ENCODE measurements around the gene CLEC12A. TPM values are rescaled to one million over a fixed set of nuclear protein-coding genes. Genes with fewer than 3 reads are reported as not detected.
"Not testable (repeated sequence)": the region's sequence is repeated elsewhere in the genome, so short reads cannot be mapped to it uniquely, and the experiment has no call there.

CLEC12A gene
- 0.85 TPM for polyA plus RNA-seq (ENCODE audit: insufficient read length)
- long read RNA-seq, donor 1 = 0 reads
- long read RNA-seq, donor 2 = 0 reads
- long read RNA-seq, donor 3 = 0 reads
- long read RNA-seq, donor 4 = 0 reads
- long read RNA-seq, donor 5, partial matches to known transcripts = 0 of 1 reads
- long read RNA-seq, donor 5, other reads (novel, unspliced or antisense) = 0 of 1 reads
- long read RNA-seq, donor 6 = 0 reads
- long read RNA-seq, donor 7 = 0 reads
- long read RNA-seq, donor 8 = 0 reads

DNA sequence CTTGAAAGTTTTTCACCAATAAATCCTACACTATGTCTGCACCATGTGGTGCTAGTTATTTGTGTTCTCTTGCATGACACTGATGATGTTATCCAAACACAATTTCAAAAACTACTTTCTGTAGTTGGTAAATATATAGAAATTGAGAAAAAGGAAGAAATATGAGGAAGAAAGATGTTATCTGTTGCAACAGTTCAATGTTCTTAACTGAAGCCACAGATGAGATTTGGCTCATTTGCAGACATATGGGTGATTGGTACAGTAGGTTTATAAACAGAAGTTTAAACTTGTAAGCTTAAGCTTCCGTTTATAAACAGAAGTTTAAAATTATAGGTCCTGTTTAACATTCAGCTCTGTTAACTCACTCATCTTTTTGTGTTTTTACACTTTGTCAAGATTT, at the start of gene CLEC12A:
Gene CLEC12A (plus strand): TSS at position 229 of the 400 bp plus-strand sequence. CDS start 188 bp downstream, outside the sequence.
- DNase-seq = no peak

DNA sequence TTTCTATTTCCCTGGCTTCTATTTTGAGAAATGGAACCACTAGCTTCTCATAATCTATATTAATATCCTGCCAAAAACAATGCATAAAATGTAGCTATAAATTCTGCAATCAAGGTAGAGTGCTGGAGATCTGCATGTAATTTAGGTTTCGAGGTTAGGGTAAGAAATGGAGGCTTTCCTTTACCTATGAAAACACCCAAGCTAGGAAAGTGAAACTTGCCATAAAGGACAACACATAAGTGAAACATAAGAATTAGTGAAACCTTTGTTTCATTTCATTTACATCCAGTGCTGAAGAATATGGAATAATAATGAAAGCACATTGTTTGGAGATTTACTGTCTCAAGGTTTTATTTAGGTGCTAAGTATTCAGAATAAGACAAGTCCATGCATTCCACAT, 48.8 kb upstream of the CLEC12A start:
- DNase-seq = no peak

DNA sequence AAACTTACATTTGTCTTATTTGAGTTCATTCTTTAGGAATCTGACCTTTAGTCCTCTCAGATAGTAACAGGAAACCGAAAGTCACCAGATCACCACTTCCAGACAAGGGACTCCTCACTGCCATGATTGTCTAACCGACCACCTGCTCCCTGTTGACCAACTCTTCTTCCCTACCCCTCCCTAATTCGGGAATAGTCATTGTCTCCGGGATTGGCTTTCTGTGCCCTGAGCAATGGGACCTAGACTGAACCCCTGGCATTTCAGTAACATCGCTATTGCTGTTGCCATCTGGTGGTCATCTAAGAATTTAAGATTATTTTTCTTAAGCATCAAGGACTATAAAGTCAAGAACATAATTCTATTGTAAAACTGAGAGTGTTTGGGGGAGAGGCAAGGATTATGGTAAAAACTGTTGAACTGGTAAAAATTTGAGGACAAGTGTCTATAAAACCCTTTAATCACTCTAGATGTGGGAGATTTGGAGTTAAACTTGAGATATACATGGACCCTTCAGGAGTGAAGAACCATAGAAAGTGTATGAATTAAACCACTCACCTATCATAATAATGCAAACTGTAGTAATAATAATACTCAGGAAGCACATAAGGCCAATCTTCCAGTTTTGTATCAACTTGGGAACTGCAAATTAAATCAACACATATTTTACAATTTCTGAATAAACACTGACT, 45.4 kb upstream of the CLEC12A start:
- DNase-seq = no peak

DNA sequence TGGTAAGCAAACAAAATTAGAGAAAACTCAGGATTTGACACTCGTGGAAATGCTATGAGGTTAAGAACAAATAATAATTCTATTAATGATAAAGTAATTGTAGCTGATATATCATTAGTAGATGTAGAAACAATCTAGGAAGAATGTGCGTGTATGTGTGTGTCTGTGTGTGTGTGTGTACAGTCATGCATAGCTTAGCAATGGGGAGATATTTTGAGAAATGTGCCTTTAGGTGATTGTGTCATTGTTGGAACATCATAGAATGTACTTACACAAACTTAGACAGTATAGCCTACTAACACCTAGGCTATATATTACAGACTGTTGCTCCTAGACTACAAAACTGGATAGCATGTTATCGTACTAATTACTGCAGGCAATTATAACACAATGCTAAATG, 44.3 kb upstream of the CLEC12A start:
- DNase-seq = no peak

DNA sequence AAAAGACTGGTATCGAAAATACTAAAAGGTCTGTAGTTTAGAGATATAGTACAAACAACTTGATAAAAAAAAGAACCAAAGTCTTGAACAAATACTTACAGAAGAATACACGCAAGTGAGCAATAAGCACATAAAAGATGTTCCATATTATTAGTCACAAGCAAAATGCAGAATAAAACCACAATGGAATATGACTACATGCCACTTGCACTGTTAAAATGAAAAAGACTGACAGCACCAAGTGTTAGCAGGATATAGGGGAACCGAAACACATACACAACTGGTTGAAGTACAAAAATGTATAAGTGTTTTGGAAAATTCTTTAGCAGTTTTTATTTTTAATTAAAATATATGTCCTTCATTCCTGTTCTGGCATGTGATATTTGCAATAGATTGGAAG, 42.6 kb upstream of the CLEC12A start:
- DNase-seq = no peak

DNA sequence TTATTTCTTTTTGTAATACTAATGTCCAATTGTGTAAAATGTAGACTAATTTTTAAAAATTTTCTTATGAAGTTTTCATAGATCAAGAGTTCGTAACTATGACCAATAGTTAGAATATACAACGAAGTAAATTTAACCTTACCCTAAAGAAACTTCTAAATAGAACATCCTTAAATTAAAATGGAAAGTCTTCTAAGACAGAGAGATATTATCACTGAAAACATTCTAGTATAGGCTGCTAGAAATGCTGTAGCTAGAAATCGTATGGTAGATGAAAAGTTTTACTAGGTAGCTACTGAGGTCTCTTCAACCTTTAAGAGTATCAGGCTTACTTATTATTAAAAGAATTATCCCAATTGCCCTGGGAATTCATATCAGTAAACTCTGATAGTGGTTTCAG, 40.0 kb upstream of the CLEC12A start:
- DNase-seq = no peak

DNA sequence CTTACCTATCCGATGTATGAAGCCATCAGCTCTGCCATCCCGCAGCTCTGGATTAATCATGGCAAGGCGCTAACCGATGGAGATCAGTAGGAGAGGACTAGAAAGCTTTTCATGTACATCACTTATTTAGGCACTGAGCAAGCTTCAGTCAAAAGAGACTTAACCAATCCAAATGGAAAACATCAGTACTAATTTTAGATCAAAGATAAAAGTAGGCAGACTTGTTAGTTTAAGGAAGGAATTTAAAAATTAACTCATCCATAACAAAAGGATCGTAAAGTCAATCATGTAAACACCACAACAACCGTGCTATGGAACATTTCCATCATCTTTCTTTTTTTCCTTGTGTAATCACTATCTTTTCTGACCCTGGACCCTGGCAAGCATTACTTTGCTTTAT, 38.9 kb upstream of the CLEC12A start, which contains the start of gene CLEC2A:
Gene CLEC2A (minus strand): TSS at position 101 of the 400 bp plus-strand sequence. CDS start 41 bp downstream, at position 60.
- no peak for DNase-seq

DNA sequence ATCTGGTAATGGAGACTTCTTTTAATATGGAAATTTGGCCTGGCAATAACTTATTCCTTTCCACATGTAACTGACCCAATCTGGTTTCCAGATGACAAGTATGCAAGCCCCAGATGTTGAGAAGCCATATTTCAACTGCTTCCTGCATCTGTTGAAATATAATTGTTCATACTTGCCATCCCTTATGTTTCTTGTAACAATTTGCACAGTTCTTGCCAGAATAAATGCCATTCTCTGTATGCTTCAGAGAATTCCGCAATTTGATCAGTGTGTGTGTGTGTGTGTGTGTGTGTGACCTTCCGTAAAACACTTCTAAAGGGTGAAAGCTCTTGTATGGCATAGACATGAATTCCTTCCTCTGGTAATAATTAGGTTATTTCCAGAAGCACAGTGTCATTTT, 37.3 kb upstream of the CLEC12A start:
- DNase-seq = no peak

DNA sequence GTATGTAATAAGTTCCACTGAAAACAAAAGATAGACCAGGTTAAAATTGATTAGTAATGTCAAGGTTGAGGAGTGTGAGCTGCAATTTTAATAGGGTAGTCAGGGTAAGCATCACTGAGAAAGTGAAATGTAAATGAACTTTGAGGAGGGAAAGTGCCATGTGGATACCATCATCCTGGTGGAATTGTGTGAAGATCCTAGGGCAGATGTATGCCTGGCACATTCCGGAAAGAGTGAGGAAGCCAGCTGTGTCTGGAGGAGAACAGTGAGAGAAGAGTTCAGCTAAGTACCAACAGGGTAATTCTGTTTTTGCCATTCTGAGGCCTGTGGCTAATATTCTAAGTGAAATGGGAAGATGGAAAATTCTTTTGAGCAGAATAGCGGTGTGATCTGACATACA, 36.2 kb upstream of the CLEC12A start:
- DNase-seq = no peak

DNA sequence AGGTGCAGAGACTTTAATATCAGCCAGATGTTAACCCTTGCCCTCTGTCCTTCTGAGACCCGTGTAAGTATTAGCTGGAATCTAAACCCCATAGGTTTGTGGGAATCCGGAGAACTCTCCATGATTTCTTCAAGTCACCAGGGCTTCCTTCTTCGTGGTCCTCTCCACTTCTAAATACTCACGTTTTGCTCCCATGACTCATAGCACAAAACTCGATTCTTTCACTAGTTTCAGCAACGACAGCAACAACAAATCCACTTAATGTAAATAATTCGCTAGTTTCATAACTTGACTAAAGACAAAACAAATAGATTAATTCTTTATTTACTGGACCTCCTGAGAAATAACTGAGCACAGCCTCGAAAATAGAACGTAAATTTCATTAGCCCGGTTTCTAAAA, 34.6 kb upstream of the CLEC12A start:
- DNase-seq = no peak

DNA sequence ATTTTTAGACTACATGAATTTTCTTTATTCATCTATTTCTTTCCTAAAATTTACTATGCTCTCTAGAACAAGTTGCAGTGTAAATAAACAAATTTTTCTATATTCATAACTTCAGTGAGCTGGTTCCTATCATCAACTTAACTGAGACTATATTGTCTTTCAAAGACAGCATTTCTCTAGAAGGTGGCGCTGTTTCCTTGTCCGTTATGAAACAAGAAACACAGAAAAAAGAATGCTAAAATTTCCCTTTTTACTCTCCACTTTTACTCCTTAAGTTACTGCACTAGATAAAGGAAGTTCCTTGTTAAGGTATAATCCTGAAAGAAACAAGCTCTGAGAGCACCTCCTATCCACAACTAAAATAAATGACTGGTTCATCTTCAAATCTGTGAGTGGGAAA, 30.8 kb upstream of the CLEC12A start:
- no peak for DNase-seq

DNA sequence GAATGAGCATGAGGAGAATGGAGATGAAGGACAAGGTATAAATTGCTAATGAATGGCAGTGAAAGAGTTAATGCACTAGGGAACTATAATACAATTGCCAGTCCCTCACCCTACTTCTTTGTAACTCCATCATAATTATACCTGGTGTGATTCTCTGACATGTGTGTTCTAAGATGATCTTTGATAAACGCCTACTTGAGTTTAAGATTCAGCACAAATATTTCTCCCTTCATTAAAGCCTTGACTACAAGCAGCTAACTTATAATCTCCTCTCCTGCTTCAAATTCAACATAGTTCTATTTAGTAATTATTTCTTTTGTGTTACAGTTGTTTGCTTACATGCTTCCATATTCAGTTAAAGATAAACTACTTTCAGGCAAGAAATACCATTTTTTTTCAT, 29.4 kb upstream of the CLEC12A start:
- DNase-seq = no peak

DNA sequence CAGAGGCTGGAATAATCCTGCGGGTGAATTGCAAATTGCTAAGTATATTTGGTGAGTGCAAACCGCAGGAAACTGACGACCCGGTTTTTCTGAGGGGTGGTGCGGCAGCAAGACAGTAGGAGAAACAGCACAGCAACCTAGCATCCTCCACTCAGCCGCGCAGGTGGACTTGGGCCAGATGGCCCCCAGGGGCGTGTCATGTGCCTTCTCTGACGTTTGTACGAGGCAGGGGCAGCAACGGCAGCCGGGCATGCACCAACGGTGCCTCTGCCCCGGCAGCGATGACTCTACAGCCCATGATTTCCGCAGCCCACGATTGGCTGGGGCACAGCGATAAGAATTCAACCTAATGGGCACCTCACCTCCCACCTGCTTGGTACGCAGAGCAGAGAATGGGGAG, 28.0 kb upstream of the CLEC12A start:
- no peak for DNase-seq

DNA sequence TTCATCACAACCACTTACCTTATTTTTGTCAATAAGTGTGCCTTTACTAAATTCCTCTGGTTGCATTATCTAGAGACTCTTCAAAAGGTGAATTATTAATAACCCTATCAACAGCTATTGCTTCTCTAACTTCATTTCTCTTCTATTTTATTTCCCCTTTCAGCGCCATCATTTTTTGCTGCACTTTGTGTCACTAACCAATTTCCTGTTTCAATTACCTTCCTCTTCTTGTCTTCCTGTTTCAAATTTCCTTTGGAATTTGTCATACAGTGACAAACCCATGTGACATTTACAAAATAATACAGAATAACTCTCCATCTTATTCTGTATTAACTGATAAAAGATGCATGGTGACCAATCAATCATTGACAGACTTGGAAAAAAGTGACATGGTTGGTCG, 26.8 kb upstream of the CLEC12A start:
- no peak for DNase-seq

DNA sequence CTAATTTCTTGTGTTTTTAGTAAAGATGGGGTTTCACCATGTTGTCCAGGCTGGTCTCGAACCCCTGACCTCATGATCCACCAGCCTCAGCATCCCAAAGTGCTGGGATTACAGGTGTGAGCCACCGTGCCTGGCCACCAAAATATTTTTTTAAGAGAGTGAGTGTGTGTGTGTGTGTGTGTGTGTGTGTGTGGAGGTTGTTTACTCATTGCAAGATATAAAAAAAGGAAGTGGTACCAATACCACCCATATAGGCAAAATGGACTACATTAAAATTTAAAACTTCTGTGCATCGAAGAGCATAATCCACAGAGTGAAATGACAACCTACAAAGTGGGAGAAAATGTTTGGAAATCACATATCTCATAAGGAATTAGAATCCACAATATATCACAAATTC, 23.5 kb upstream of the CLEC12A start:
- no peak for DNase-seq

DNA sequence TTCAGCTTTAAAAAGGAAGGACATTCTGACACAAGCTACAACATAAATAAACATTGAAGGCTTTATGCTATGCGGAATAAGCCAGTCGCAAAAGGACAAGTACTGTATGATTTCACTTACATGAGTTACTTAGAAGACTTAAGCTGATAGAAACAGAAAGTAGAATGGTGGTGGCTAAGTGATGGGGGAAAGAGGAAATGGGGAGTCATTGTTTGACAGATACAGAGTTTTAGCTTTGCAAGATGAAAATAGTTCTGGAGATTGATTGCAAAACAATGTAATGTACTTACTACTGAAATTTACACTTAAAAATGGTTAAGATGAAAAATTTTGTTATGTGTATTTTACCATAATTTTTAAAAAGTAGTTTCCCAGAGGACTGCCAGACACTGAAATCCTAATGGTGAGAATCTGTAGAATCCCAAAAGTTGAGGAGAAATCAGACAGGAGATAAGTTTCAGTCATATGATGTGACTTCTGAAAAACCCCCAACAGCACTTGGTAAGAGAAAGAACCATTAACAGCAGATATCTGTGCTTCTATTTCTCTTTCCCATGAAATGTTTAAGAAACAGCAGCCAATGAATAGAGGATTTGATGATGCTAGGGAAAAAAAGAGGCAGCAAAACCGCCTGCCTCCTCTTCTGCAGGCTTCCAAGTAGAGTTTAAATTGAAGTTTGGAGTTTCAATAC, 22.5 kb upstream of the CLEC12A start:
- DNase-seq = no peak

DNA sequence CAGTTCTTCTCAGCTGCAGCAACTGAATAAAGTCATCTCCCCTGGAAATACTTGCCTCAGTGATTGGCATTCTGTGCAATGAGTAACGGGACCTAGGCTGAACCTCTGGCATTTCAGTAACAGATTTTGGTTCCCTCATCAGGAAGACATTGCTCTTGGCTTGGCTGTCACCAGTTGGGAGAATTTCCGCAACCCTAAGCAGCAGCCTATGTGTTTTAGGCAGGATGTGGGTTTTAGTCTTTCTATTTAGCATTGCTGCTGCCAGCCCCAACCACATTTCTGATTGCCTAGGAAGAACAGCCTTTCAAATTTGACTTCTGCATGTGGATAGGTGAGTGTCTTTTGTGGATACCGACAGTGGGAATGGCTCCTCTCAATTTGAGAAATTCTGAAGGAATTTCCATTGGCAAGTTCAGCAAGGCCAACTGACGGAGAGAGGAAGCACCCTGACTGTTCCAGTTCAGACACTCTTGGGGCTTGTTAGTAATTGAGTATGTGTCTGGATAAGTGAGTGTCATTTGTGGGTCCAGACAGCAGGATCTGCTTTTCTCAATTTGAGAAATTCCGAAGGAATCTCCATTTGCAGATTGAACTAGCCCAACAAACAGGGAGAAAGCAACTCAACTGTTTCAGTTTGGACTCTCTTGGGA, 20.1 kb upstream of the CLEC12A start:
- no peak for DNase-seq

DNA sequence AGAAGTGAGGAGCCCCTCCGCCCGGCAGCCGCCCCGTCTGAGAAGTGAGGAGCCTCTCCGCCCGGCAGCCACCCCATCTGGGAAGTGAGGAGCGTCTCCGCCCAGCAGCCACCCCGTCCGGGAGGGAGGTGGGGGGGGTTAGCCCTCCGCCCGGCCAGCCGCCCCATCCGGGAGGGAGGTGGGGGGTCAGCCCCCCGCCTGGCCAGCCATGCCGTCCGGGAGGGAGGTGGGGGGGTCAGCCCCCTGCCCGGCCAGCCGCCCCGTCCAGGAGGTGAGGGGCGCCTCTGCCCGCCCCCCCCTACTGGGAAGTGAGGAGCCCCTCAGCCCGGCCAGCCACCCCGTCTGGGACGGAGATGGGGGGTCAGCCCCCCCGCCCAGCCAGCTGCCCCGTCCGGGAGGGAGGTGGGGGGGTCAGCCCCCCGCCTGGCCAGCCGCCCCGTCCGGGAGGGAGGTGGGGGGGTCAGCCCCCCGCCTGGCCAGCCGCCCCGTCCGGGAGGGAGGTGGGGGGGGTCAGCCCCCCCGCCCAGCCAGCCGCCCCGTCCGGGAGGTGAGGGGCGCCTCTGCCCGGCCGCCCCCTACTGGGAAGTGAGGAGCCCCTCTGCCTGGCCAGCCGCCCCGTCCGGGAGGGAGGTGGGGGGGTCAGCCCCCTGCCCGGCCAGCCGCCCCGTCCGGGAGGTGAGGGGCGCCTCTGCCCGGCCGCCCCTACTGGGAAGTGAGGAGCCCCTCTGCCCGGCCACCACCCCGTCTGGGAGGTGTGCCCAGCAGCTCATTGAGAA, 18.1 kb upstream of the CLEC12A start:
- not testable (repeated sequence) for DNase-seq

DNA sequence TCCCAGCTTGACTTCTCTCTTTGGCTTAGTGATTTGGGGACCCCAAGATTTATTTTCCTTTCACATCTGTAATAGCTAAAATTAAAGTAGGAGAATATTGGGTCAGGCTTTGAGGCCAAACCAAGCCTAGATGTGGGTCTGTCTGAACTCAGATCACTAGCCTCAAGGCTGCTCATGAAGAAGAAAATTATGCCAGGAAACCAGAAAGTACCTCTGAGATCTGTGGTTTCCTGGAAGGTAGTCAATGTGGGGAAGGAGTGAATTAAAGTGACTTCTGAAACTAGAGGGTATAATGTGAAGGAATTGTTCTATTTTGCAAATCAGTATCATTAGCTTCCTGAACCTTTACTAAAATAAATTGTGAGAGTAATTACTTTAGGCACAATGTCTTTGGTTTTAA, 13.4 kb upstream of the CLEC12A start:
- no peak for DNase-seq

DNA sequence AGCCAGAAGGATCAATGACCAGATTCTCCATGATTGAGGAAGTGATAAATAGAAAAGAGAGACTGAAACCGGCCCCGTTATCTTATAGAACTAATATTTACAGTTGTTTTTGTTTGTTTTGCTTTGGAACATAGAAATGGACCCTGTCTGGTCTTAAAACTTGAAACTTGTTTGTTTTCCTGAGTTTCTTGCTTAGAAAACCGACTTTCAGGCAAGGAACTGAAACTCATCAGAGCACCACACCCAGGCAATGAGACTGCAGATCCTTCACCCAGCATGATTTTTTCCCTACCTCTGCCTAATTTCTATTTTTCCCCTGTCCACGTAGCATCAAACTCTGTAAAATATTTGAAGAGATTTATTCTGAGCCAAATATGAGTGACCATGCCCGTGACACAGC, 10.6 kb upstream of the CLEC12A start:
- DNase-seq = no peak

DNA sequence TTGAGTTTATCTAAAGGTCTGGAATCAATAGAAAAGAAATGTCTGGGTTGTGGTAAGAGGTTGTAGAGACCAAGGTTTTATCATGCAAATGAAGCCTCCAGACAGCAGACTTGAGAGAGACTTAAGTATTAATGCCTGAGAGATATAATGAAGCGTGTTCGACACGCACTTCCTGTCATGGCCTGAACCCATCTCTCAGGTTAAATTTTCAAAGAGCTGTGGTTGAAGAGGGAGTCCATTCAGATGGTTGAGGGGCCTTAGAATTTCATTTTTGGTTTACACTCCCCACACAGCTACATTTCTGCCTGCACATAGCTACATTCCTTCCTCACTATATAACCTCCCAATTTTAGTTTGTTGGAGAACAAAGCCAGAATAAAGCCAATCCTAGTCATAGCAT, 10.1 kb upstream of the CLEC12A start:
- no peak for DNase-seq

DNA sequence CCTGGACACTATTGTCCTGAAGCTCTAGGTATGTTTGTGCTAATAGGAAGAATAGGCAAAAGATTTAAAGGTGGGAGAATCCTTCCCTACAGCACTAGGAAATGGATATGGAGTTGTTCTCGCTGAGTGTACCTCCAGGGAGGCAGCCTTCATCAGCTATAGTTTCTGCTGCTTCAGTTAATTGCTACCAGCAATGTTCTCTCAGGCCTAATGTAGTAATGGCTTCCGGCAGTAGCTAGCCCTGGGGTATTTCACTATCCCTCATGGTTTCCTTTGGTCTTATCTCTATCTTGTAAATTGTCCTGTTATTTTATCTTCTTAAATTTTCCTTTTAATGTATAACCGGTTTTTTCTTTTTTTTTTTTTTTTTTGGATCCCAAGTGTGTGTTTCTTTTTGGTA, 9.3 kb upstream of the CLEC12A start:
- DNase-seq = no peak
